Fibroblast of lung (primary cell): Measurements from ENCODE around the gene TRIM41.

ENCODE experiments used
- EZH2 ChIP-seq: IDR thresholded peaks from 2 replicates; pipeline ENCODE4 v1.5.1; 2012; ENCODE audit warnings: low read length, control low read depth, mild to moderate bottlenecking; ENCODE audit errors: missing control alignments
- TF ChIP-seq, protein P1 (sequence below), 2 donors: IDR thresholded peaks in 1 of 2; conservative IDR thresholded peaks in 1 of 2; 1 replicate in 1 of 2; 2 replicates in 1 of 2; pipeline ENCODE4 v1.5.1; 2011 to 2012; ENCODE audit warnings: low read length in 2 of 2, control low read depth in 1 of 2, inconsistent platforms in 1 of 2, low read depth in 1 of 2, mild to moderate bottlenecking in 1 of 2

DNA sequence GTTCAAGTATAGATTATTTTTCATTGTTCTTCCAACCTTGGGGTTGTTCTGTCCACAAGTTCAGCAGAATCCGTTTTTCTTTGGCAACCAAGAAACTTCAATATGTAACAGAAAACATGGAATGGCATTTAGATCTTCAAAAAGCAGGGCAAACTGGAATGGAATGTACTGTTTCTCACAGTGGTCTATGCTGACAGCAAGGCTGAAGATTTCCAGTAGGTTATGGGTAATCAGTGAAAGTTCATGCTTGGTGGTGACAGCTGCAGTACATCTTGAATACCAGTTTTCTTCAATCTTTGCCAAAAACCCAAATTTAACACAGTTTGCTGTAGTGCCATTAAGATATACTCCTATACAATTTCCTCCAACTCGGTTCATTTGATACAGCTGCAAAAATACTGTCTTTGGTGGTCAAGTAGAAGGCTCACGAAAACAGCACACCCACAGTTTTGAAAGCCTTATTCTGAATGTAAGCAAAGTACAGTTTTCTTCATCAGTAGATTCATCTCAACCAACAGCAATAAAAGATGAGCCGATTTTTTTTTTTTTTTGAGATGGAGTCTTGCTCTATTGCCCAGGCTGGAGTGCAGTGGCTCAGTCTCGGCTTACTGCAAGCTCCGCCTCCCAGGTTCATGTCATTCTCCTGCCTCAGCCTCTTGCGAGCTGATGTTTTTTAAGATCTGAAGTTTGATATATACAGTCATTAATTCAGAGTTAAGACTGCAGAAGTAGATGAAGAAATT lies 32.9 kb downstream of the TRIM41 start:
- TF ChIP-seq, protein P1, sequence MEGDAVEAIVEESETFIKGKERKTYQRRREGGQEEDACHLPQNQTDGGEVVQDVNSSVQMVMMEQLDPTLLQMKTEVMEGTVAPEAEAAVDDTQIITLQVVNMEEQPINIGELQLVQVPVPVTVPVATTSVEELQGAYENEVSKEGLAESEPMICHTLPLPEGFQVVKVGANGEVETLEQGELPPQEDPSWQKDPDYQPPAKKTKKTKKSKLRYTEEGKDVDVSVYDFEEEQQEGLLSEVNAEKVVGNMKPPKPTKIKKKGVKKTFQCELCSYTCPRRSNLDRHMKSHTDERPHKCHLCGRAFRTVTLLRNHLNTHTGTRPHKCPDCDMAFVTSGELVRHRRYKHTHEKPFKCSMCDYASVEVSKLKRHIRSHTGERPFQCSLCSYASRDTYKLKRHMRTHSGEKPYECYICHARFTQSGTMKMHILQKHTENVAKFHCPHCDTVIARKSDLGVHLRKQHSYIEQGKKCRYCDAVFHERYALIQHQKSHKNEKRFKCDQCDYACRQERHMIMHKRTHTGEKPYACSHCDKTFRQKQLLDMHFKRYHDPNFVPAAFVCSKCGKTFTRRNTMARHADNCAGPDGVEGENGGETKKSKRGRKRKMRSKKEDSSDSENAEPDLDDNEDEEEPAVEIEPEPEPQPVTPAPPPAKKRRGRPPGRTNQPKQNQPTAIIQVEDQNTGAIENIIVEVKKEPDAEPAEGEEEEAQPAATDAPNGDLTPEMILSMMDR (conservative IDR thresholded peaks at IDR 0.05 in 1 of 2, IDR thresholded peaks at IDR 0.05 in 1 of 2; ENCODE audit: low read depth in 1 of 2, low read length in 2 of 2) = no peak
- no peak for TF ChIP-seq EZH2
